GM18861 (cell line): Measurements from ENCODE around the gene HOXD1.

Experiments
- ATAC-seq: cut with Tn5 transposase; IDR thresholded peaks from one replicate; pipeline ENCODE4 v1.9.1; 2021; ENCODE audit not compliant: unreplicated experiment

HOXD1 gene

GRCh38 chr2:176234940-176235339 lies 46.5 kb downstream of the HOXD1 start:
- ATAC-seq = no peak

GRCh38 chr2:176237456-176237855 lies 49.0 kb downstream of the HOXD1 start:
- no peak for ATAC-seq

GRCh38 chr2:176239031-176239430 lies 50.6 kb downstream of the HOXD1 start:
- ATAC-seq = no peak

- ATAC-seq = no peak
Measured at GRCh38 chr2:176240301-176240700, 51.8 kb downstream of the HOXD1 start.
